HG02981 (cell line): ENCODE results near the gene ADD2.

Source experiments
- ATAC-seq: cut with Tn5 transposase; IDR thresholded peaks from one replicate; pipeline ENCODE4 v1.9.1; 2021; ENCODE audit warnings: mild to moderate bottlenecking, moderate library complexity; ENCODE audit not compliant: unreplicated experiment

Gene ADD2

DNA sequence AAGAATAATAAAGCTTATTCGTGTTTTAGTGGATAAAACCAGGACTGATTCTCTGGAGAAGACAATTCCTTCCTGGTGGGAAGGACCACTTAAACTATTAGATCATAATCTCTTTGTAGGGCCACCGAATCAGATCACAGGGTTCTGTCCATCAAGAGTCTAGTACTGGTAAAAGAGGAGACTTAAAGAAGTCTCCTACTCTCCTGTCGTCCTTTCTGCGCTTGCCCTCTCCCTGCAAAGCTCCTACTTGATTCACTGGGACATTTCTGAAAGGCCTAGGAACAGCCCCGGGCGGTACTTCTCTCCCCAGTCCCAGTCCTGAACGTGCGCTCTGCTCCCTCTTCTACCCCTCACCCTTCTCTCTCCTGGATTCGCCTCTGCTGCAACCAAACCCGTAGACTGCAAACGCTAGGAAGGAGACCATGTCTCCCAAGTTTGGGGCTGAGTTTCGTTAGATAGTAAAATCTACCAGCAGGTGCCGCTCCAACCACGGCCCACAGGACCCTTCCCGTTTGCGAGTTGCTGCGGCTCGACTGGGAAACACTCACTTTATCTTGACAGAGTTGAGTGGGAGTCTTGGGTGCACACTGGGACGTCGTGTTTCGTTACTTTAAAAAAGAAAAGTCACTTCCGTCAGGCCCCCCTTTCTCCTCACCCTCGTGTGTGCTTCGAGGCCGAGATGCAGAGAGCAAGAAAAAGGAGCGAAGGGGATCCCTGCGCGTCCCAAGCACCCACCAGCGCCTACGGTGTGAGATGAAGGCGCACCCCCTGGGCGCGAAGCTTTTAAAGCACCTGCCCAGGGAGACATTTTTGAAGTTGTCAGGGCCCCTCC is 21.5 kb upstream of the ADD2 start:
- ATAC-seq: no peak

GRCh38 chr2:70785137-70785911 is 17.3 kb upstream of the ADD2 start:
- ATAC-seq: no peak

DNA sequence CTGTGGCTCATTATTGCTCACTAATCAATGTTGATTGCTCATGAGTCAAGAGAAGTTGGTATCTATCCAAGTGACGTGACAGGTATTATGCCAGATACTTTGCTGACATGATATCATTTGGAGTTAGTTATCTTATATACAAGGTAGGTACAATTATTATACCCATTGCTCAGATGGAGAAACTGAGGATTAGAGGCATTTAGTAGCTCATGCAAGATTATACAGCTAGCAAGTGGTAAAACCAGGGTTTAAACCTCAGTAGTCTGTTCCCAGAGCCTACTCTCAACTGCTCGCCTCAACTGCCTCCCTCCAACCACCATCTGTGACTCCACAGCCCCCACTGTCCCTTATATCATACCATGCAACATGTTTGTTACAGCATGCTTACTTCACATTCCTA is 16.3 kb upstream of the ADD2 start:
- no peak for ATAC-seq

DNA sequence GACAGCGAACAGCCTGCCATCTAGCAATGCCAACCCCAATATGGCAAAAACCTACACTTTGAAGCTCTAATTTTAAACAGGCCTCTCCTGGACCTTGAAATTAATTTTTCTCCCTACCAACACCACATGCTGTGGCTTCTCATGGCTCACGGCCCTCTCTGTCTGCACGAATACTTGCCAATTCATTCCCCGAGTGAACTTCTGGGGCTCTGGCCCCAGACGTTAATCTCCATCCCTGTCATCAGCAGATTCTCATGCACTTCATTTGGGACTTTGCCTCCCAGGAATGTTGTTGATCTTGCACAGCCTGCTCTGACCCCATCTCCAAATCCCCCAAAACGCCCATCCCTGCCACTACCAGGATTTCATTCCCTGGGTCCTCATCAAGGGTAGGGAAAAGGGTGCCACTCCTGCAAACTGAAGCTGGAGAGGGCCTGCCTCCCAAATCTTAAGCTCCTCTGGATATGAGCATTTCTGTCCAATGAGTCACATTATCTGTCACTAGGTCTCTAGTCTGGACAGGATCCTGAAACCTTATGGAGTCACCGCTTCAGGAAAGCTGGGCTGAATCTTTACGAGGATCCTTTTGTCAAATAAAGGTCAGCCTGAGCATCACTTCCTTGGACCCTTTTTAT is 12.0 kb upstream of the ADD2 start:
- no peak for ATAC-seq

DNA sequence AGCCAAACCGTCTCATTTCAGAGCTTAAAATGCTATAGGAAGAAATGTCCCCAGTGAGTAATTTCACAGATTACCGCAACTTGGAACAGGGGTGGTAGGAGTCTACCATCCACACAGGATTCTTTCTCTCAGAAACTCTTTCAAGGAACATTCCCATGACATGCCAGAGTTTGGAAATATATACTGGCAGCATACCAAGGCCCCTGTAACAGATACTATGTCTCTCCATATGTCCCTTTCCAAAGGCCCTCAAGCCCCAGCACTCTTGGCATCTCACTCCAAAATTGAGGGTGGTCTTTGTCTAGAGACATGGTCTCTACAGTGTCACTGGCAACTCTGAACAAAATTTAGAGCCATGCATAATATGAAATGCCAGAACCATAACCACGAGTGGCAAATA is 11.5 kb upstream of the ADD2 start:
- ATAC-seq: no peak

- no peak for ATAC-seq
These were observed 10.7 kb upstream of the ADD2 start for GRCh38 chr2:70778676-70779075.

GRCh38 chr2:70777450-70777849 is 9.4 kb upstream of the ADD2 start:
- no peak for ATAC-seq

- no peak for ATAC-seq
These were observed 8.3 kb upstream of the ADD2 start for GRCh38 chr2:70776266-70776665.

- no peak for ATAC-seq
These were observed 7.1 kb upstream of the ADD2 start for GRCh38 chr2:70775141-70775540.

DNA sequence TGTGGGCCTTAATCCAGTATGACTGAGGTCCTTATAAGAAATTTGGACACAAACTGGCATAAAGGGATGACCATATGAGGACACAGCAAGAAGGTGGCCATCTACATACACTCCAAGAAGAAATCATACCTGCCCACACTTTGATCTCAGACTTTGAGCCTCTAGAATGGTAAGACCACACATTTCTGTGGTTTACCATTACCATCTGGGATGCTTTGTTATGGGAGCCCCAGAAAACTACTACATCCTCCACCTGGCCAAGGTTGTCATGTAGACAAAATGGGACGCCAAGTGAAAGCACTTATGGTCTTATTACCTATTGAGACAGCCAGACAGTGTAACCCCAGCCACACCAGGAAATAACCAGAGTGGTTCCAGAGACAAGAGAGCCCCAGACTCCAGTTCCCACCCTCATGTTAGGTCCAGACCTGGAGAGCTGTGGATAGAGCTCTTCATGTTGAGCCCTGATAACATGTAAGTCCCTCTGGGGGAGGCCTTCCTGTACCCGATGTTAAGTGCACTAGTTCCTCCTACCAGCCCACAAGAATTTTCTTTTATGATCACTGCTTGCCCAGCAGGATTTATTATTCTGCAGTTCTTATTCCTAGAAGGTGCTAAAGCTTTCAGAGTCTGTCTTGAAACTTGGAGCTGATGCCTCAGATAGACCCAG is 4.6 kb upstream of the ADD2 start:
- no peak for ATAC-seq

- peak; percentile 73 for ATAC-seq
These were observed 3.4 kb upstream of the ADD2 start for GRCh38 chr2:70771446-70771845.

DNA sequence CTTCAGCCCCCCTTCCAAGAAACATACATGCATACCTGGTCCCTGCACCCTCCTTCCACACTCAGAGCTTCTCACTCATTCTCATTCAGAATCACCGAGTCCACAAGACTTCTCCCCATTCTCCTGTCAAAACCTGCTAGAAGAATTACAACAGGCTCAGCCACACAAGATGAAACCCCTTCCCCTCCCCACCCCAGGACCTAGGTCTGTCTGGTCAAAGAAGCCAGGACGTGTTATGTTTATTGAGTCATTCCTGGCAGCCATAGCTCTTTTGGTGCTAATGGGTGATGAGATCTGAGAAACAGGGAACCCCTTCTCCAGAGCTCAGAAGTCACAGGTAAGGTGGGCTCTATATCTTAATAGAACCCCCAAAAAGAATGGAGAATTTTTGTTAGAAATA is 1.4 kb upstream of the ADD2 start:
- no peak for ATAC-seq

- no peak for ATAC-seq
These were observed 638 bp upstream of the ADD2 start for GRCh38 chr2:70768590-70769085.

- ATAC-seq: no peak
These were observed 811 bp downstream of the ADD2 start for GRCh38 chr2:70767079-70767698.

DNA sequence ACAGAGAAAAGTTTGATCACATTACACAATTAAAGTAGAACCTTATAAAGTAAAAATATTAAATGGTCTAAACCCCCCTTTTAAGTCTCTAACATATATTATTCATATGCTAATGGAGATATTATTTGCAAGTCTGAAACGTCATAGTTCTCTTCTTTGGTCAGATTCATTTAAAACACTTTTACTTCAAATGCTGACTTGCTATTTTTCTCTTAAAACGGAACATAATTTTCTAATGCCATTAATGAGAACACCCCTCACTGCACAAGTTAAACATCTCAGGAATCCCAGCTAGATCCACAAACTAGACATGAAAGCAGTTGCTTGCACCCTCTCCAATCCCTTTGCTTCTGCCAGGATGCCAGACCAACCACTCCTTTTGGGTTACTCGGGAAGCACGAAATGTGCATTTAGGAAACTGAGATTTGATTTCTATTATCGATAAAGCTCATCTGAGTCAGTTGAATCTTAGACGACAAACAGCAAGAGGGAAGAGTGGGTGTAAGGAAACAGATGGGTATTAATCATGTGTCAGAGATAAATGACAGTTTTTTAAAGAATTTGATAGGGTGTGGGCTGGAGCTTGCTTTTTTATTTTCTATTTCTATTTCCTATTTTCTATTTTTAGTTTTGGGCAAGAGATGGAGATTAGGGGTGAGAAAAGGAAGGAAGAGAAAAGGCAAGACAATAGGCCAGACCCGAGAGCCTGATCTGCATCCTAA is 1.5 kb downstream of the ADD2 start:
- ATAC-seq: no peak

DNA sequence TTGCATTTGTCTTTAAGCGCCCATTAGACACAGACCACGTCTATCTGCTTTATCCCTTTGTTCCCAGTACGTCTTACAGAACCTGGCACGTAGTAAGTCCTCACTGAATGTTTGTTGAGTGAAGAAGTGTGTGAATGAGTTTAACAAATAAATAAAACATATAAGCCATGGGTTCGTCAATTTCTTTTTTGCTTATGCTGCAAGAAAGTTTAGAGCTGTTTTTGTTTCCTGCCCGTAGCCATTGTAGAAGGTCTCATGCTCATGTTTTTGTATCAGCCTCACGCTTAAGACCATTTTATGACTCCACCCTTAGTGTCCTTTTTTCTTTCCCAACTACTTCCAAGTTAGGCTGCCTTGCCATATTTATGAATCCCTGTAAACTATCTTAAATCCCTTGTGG is 2.5 kb downstream of the ADD2 start:
- no peak for ATAC-seq

GRCh38 chr2:70759446-70759845 is 8.6 kb downstream of the ADD2 start:
- ATAC-seq: no peak

- no peak for ATAC-seq
These were observed 10.0 kb downstream of the ADD2 start for GRCh38 chr2:70757966-70758365.

GRCh38 chr2:70757360-70757759 is 10.6 kb downstream of the ADD2 start:
- ATAC-seq: no peak

DNA sequence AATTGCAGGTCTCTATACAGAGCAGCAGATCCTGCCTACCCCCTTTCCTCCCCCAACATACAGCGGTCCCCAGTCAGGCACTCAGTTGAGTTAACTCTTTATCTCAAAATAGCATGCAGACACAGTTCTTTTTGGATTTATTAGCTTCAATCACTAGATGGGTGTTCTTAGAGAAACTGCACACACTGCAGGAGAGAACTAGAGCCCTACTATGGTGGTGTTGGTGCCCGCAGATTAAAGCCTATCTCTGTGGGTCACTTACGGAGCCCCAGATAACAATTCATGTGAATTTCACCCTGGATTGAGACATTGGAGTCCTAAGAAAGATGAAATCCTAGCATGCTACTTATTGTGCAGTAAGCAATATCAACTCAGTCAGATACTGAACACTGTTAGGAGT is 11.9 kb downstream of the ADD2 start:
- ATAC-seq: no peak
